Glutamatergic neuron (in vitro differentiated cells): ENCODE data around the gene CDKN2B. TPM values are rescaled to one million over a fixed set of nuclear protein-coding genes. Genes with fewer than 3 reads are reported as not detected.

Experiments
- DNase-seq: peaks from one replicate; pipeline ENCODE4 v3.0.0; 2022
- H3K27ac Mint-ChIP-seq: one replicate; pipeline ENCODE4 v1.8.0; 2020; ENCODE audit warnings: mild to moderate bottlenecking, mixed read lengths, inconsistent platforms; ENCODE audit not compliant: unreplicated experiment
- H3K27me3 Mint-ChIP-seq: one replicate; pipeline ENCODE4 v1.8.0; 2020; ENCODE audit warnings: mild to moderate bottlenecking, moderate library complexity, mixed read lengths, inconsistent platforms; ENCODE audit not compliant: unreplicated experiment
- H3K36me3 Mint-ChIP-seq: one replicate; pipeline ENCODE4 v1.8.0; 2020; ENCODE audit warnings: mild to moderate bottlenecking, mixed read lengths, inconsistent platforms; ENCODE audit not compliant: unreplicated experiment
- H3K4me1 Mint-ChIP-seq: one replicate; pipeline ENCODE4 v1.8.0; 2020; ENCODE audit warnings: mild to moderate bottlenecking, low read depth, mixed read lengths, inconsistent platforms; ENCODE audit not compliant: unreplicated experiment
- H3K4me3 Mint-ChIP-seq: one replicate; pipeline ENCODE4 v1.8.0; 2020; ENCODE audit warnings: mild to moderate bottlenecking, mixed read lengths, inconsistent platforms; ENCODE audit not compliant: unreplicated experiment
- H3K9me3 Mint-ChIP-seq: one replicate; pipeline ENCODE4 v1.8.0; 2020; ENCODE audit warnings: mild to moderate bottlenecking, moderate library complexity, mixed read lengths, inconsistent platforms; ENCODE audit not compliant: unreplicated experiment
- total RNA-seq: library from RNA; stranded (reverse); fragmentation: NEBNext Ultra II Directional; extraction: Animal tissue kit (Norgen Biotek cat#: 25700); gene quantifications from one replicate; pipeline ENCODE4 v1.2.1, GENCODE V29; 2021; ENCODE audit not compliant: unreplicated experiment
- TF ChIP-seq, protein P1 (sequence below): fragments of 200-600 bp; sonication (generic); IDR thresholded peaks from one replicate; pipeline ENCODE4 v1.5.0; 2021; ENCODE audit not compliant: partially characterized antibody, unreplicated experiment

The CDKN2B gene
- total RNA-seq, 1 donor from 2014 or later = 0.93 TPM

DNA sequence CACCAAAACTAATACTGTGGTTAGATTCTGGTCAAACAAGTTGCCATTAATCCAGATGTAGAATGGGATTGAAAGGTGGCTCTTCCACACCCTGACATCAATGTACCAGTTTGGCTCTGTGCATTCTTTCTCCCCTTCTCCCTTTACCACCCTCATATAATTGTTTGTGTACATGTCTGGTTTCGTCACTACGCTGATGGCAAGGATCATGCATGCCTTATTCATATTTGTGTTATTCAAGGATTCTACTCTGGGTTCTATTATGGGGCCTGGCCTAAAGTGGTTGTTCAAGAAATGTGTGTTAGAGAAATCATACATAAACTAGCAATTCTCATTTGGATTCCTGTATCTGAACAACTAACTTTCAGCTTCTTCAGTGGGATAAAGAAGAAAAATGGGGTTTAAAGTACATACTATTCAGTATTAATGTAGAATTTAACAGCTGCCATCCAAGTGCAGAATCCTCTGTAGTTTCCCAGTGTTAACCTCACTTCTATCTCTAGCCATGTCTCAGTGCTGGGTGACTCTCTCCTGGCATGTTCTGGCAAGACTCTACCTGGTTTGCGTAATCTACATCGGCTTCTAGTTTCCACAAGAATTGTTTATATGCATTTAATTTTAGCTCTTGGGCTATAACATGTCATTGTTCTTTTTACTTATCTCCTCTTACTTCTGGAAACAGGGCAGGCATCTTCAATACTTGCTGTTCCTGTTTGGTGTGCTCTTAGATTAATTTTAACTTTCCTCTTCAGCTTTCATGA, 27.9 kb upstream of the CDKN2B start:
- TF ChIP-seq, protein P1, sequence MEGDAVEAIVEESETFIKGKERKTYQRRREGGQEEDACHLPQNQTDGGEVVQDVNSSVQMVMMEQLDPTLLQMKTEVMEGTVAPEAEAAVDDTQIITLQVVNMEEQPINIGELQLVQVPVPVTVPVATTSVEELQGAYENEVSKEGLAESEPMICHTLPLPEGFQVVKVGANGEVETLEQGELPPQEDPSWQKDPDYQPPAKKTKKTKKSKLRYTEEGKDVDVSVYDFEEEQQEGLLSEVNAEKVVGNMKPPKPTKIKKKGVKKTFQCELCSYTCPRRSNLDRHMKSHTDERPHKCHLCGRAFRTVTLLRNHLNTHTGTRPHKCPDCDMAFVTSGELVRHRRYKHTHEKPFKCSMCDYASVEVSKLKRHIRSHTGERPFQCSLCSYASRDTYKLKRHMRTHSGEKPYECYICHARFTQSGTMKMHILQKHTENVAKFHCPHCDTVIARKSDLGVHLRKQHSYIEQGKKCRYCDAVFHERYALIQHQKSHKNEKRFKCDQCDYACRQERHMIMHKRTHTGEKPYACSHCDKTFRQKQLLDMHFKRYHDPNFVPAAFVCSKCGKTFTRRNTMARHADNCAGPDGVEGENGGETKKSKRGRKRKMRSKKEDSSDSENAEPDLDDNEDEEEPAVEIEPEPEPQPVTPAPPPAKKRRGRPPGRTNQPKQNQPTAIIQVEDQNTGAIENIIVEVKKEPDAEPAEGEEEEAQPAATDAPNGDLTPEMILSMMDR = no peak
- H3K4me3 Mint-ChIP-seq = no peak overlapping the region
- DNase-seq = no peak
- no peaks in the 10 kb centered on the region for H3K36me3 Mint-ChIP-seq
- no peaks in the 10 kb centered on the region for H3K27me3 Mint-ChIP-seq
- H3K4me1 Mint-ChIP-seq = no peaks in the 10 kb centered on the region
- H3K9me3 Mint-ChIP-seq = no peaks in the 10 kb centered on the region
- H3K27ac Mint-ChIP-seq = no peak overlapping the region

DNA sequence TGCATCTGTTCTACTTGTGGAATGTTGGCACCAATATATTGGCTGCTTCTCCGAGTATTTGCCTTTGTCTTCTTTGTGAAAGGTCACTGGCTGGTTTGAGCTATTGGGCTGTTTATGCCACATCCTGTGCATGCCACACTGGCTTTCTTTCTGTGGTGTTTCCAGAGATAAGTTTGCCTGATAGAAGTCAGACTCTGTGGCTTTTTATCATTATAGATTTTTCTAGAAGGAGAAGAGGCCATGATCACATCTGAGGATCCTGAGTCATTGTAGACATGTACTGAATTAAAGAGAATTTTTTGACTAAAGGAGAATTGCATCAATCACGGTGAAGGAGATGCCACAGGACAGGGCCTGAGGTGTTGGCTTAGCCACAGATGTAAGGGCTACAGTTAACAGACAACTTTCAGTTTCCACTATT, 26.5 kb upstream of the CDKN2B start:
- Mint-ChIP-seq H3K4me3 (no peak overlapping the region), H3K9me3 (no peaks in the 10 kb centered on the region), H3K4me1 (no peaks in the 10 kb centered on the region), H3K27me3 (no peaks in the 10 kb centered on the region), H3K27ac (no peak overlapping the region), H3K36me3 (no peaks in the 10 kb centered on the region)
- TF ChIP-seq, protein P1 = no peak
- DNase-seq = no peak

DNA sequence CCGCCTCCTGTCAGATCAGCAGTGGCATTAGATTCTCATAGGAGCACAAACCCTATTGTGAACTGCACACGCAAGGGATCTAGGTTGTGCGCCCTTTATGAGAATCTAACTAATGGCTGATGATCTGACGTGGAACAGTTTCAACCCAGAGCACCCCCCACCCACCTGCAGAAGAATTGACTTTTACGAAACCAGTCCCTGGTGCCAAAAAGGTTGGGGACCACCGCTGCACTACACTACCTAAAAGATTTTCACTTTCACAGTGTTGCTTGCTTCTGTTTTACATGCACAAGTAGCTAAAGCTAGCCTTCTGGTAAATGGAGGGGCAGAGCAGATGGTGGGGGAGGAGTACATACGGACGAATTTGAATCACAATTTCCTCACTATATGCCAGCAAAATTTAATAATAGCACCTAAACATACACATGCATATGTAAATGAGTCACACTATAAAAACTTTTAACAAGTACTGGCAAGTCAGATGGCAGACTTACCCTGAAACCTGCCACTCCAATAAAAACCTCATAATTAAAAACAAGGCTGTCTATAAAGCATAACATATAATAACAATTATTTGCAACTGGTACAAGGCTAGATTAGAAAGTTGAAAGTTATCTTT, 24.0 kb upstream of the CDKN2B start:
- Mint-ChIP-seq H3K4me3 (no peak overlapping the region), H3K4me1 (no peaks in the 10 kb centered on the region), H3K27me3 (no peaks in the 10 kb centered on the region), H3K9me3 (no peaks in the 10 kb centered on the region), H3K36me3 (no peaks in the 10 kb centered on the region), H3K27ac (no peak overlapping the region)
- no peak for DNase-seq
- TF ChIP-seq, protein P1 = no peak

DNA sequence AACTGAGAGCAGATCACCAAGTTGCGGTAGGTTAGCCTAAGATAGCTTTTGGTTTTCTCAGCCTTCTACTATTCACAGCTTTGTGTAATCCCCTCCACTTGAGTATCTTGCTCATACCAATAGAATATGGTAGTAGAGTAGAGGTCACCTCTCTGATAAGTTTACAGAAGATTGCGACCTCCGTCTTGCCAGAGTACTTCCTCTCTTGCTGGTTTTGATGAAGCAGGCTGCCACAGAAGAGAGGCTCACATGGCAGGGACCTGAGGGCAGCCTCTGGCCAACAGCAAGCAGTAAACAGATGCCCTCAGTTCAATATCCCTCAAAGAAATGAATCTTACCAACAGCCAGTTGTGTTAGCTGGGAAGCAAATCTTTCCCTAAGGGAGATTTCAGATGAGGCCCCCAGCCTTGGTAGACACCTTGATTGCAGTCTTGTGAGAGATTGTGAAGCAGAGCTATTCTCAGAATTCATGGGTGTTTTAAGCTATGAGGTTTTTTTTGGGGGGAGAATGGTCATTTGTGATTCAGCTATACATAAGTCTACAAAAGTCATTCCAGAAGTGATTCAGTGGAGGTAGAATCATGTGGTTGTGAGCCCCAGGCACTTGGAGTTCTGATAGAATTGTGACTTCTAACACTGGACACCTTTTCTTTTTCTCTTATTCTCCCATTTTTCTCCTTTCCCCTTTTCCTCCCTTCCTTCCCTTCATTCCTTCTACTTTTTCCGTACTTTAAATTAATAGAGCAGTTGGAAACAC, 22.7 kb upstream of the CDKN2B start:
- Mint-ChIP-seq H3K4me1 (no peaks in the 10 kb centered on the region), H3K27ac (no peak overlapping the region), H3K27me3 (no peaks in the 10 kb centered on the region), H3K36me3 (no peaks in the 10 kb centered on the region), H3K9me3 (no peaks in the 10 kb centered on the region), H3K4me3 (no peak overlapping the region)
- TF ChIP-seq, protein P1 = no peak
- no peak for DNase-seq
